Neuron (in vitro differentiated cells): ENCODE measurements around the gene RILPL1.
A peak's percentile ranks its signal among the peaks of the same experiment; 100 is the strongest.
"Not testable (repeated sequence)": the region's sequence is repeated elsewhere in the genome, so short reads cannot be mapped to it uniquely, and the experiment has no call there.

Source experiments
- H2AFZ ChIP-seq: one replicate; pipeline ENCODE4 v1.6.1; 2013; ENCODE audit warnings: low read depth, mild to moderate bottlenecking, inconsistent platforms, low read length, moderate library complexity
- H3K27me3 ChIP-seq: one replicate; pipeline ENCODE4 v1.6.1; 2013; ENCODE audit warnings: low read length; ENCODE audit not compliant: insufficient read depth
- H3K36me3 ChIP-seq: one replicate; pipeline ENCODE4 v1.6.1; 2013; ENCODE audit warnings: low read length; ENCODE audit not compliant: insufficient read depth
- H3K4me1 ChIP-seq: one replicate; pipeline ENCODE4 v1.6.1; 2013; ENCODE audit warnings: low read length; ENCODE audit not compliant: insufficient read depth
- H3K4me3 ChIP-seq: 2 replicates; pipeline ENCODE4 v1.5.1; 2013; ENCODE audit warnings: mild to moderate bottlenecking, low read length, moderate library complexity
- H3K9me3 ChIP-seq: one replicate; pipeline ENCODE4 v1.6.1; 2013; ENCODE audit warnings: low read length

The RILPL1 gene

GRCh38 chr12:123441523-123442164, 91.9 kb downstream of the RILPL1 start:
- no peak overlapping the region for H3K4me3 ChIP-seq
- no peaks in the 10 kb centered on the region for H3K36me3 ChIP-seq
- H3K4me1 ChIP-seq, result peaks cover 8% of the 10 kb centered on the region
- no peaks in the 10 kb centered on the region for H3K27me3 ChIP-seq
- H3K9me3 ChIP-seq, result no peaks in the 10 kb centered on the region
- no peak overlapping the region for H2AFZ ChIP-seq

- H3K27me3 ChIP-seq, result no peaks in the 10 kb centered on the region
- H3K4me1 ChIP-seq, result peaks cover 4% of the 10 kb centered on the region
- H3K4me3 ChIP-seq, result peak within 1 kb of the TSS; percentile 82
- H2AFZ ChIP-seq, result peak within 1 kb of the TSS; percentile 98
- H3K36me3 ChIP-seq, result no peaks in the 10 kb centered on the region
- H3K9me3 ChIP-seq, result no peaks in the 10 kb centered on the region
Observed at GRCh38 chr12:123436017-123436964, 97.2 kb downstream of the RILPL1 start, which contains the start of gene RILPL2. Gene RILPL2 (minus strand): TSS chr12:123436684. CDS start chr12:123436420, 264 bp downstream.

- Histone ChIP-seq H3K4me3 (peak overlapping the region; percentile 82), H2AFZ (peak overlapping the region; percentile 98), H3K4me1 (peaks cover 4% of the 10 kb centered on the region), H3K9me3 (no peaks in the 10 kb centered on the region), H3K36me3 (no peaks in the 10 kb centered on the region), H3K27me3 (no peaks in the 10 kb centered on the region)
Observed at GRCh38 chr12:123435636-123436016, 97.9 kb downstream of the RILPL1 start.

GRCh38 chr12:123433615-123434014, 99.9 kb downstream of the RILPL1 start:
- no peak overlapping the region for H3K4me3 ChIP-seq
- H2AFZ ChIP-seq, result no peak overlapping the region
- H3K9me3 ChIP-seq, result no peaks in the 10 kb centered on the region
- H3K27me3 ChIP-seq, result no peaks in the 10 kb centered on the region
- no peaks in the 10 kb centered on the region for H3K36me3 ChIP-seq
- H3K4me1 ChIP-seq, result peaks cover 4% of the 10 kb centered on the region

GRCh38 chr12:123431951-123432817, 101.3 kb downstream of the RILPL1 start:
- H3K27me3 ChIP-seq, H3K36me3 ChIP-seq, H3K4me1 ChIP-seq, H2AFZ ChIP-seq, H3K9me3 ChIP-seq, H3K4me3 ChIP-seq: not testable (repeated sequence)

GRCh38 chr12:123429101-123429500, 104.4 kb downstream of the RILPL1 start:
- H3K27me3 ChIP-seq, H3K4me3 ChIP-seq, H3K4me1 ChIP-seq, H3K9me3 ChIP-seq, H2AFZ ChIP-seq, H3K36me3 ChIP-seq: not testable (repeated sequence)

GRCh38 chr12:123428591-123428990, 104.9 kb downstream of the RILPL1 start:
- Histone ChIP-seq H3K27me3 (no peaks in the 10 kb centered on the region), H3K4me3 (no peak overlapping the region), H3K36me3 (no peaks in the 10 kb centered on the region), H2AFZ (no peak overlapping the region), H3K9me3 (no peaks in the 10 kb centered on the region), H3K4me1 (no peaks in the 10 kb centered on the region)

- H3K27me3 ChIP-seq, result no peaks in the 10 kb centered on the region
- no peaks in the 10 kb centered on the region for H3K9me3 ChIP-seq
- H3K4me3 ChIP-seq, result no peak overlapping the region
- no peak overlapping the region for H2AFZ ChIP-seq
- H3K4me1 ChIP-seq, result no peaks in the 10 kb centered on the region
- no peaks in the 10 kb centered on the region for H3K36me3 ChIP-seq
Observed at GRCh38 chr12:123427036-123427769, 106.3 kb downstream of the RILPL1 start.

GRCh38 chr12:123421314-123421713, 112.2 kb downstream of the RILPL1 start:
- H2AFZ ChIP-seq, result no peak overlapping the region
- no peaks in the 10 kb centered on the region for H3K36me3 ChIP-seq
- no peaks in the 10 kb centered on the region for H3K9me3 ChIP-seq
- H3K27me3 ChIP-seq, result no peaks in the 10 kb centered on the region
- no peaks in the 10 kb centered on the region for H3K4me1 ChIP-seq
- no peak overlapping the region for H3K4me3 ChIP-seq
